Liver (tissue), 9 donors: ENCODE results near the gene SYT8. TPM values are rescaled to one million over a fixed set of nuclear protein-coding genes. Genes with fewer than 3 reads are reported as not detected.

Experiments
- DNase-seq: peaks from one replicate; pipeline ENCODE4 v3.0.0-alpha.2; 2017; ENCODE audit warnings: low spot score
- H3K27ac ChIP-seq, 2 donors: one replicate each; pipeline ENCODE4 v1.7.0; 2013; ENCODE audit warnings: inconsistent platforms in 2 of 2, low read length in 2 of 2, control low read depth in 1 of 2, low read depth in 1 of 2, mild to moderate bottlenecking in 1 of 2
- H3K27me3 ChIP-seq, 4 donors: one replicate each; pipeline versions ENCODE4 v1.6.1 to v1.7.0; 2013; ENCODE audit warnings: low read length in 3 of 4, inconsistent platforms in 1 of 4, mild to moderate bottlenecking in 1 of 4, moderate library complexity in 1 of 4; ENCODE audit not compliant: control insufficient read depth in 4 of 4, insufficient read depth in 4 of 4
- H3K36me3 ChIP-seq, 4 donors: one replicate each; pipeline versions ENCODE4 v1.6.1 to v1.7.0; 2013; ENCODE audit warnings: low read length in 3 of 4, mild to moderate bottlenecking in 3 of 4, low read depth in 1 of 4, moderate library complexity in 1 of 4; ENCODE audit not compliant: control insufficient read depth in 4 of 4, insufficient read depth in 3 of 4
- H3K4me1 ChIP-seq, 4 donors: one replicate each; pipeline versions ENCODE4 v1.6.1 to v1.7.0; 2013; ENCODE audit warnings: low read length in 3 of 4, mild to moderate bottlenecking in 3 of 4, moderate library complexity in 1 of 4; ENCODE audit not compliant: control insufficient read depth in 4 of 4, insufficient read depth in 4 of 4
- H3K4me3 ChIP-seq, 3 donors: one replicate each; pipeline versions ENCODE4 v1.6.1 to v1.7.0; 2013; ENCODE audit warnings: low read length in 3 of 3, control low read depth in 1 of 3, low read depth in 1 of 3, mild to moderate bottlenecking in 1 of 3
- H3K9ac ChIP-seq, 2 donors: one replicate each; pipeline ENCODE4 v1.7.0; 2013; ENCODE audit warnings: low read length in 2 of 2, mild to moderate bottlenecking in 2 of 2, moderate library complexity in 2 of 2, control low read depth in 1 of 2, low read depth in 1 of 2
- H3K9me3 ChIP-seq, 4 donors: one replicate each; pipeline versions ENCODE4 v1.6.1 to v1.7.0; 2013; ENCODE audit warnings: low read length in 3 of 4; ENCODE audit not compliant: control insufficient read depth in 4 of 4
- ATF3 ChIP-seq: IDR thresholded peaks from 2 replicates; pipeline ENCODE4 v1.6.1; 2016; ENCODE audit warnings: antibody characterized with exemption
- CTCF ChIP-seq: fragments of 150-350 bp; IDR thresholded peaks from 2 replicates; pipeline ENCODE4 v1.5.1; 2017; ENCODE audit warnings: improper control_type of control experiment, low read depth, low read length; ENCODE audit not compliant: missing input control
- EGR1 ChIP-seq, 2 donors: IDR thresholded peaks; 2 replicates each; pipeline ENCODE4 v1.6.1; 2016 to 2018; ENCODE audit warnings: antibody characterized with exemption in 2 of 2, low read depth in 2 of 2
- FOXA1 ChIP-seq: IDR thresholded peaks from 2 replicates; pipeline ENCODE4 v1.6.1; 2016; ENCODE audit warnings: antibody characterized with exemption
- FOXA2 ChIP-seq: IDR thresholded peaks from 2 replicates; pipeline ENCODE4 v1.6.1; 2016; ENCODE audit warnings: antibody characterized with exemption
- GABPA ChIP-seq, 2 donors: IDR thresholded peaks in 1 of 2; conservative IDR thresholded peaks in 1 of 2; 2 replicates each; pipeline ENCODE4 v1.6.1; 2016; ENCODE audit warnings: antibody characterized with exemption in 2 of 2, mild to moderate bottlenecking in 1 of 2, moderate library complexity in 1 of 2
- HNF4A ChIP-seq, 2 donors: conservative IDR thresholded peaks; 2 replicates each; pipeline ENCODE4 v1.6.1; 2016; ENCODE audit warnings: antibody characterized with exemption in 2 of 2, mild to moderate bottlenecking in 2 of 2
- HNF4G ChIP-seq: IDR thresholded peaks from 2 replicates; pipeline ENCODE4 v1.6.1; 2016; ENCODE audit warnings: antibody characterized with exemption
- JUND ChIP-seq, 2 donors: IDR thresholded peaks; 2 replicates each; pipeline ENCODE4 v1.6.1; 2016; ENCODE audit warnings: antibody characterized with exemption in 2 of 2
- MAX ChIP-seq: IDR thresholded peaks from 2 replicates; pipeline ENCODE4 v1.6.1; 2016; ENCODE audit warnings: antibody characterized with exemption
- NR2F2 ChIP-seq: IDR thresholded peaks from 2 replicates; pipeline ENCODE4 v1.6.1; 2016; ENCODE audit warnings: antibody characterized with exemption
- RAD21 ChIP-seq, 2 donors: IDR thresholded peaks; 2 replicates each; pipeline ENCODE4 v1.6.1; 2016; ENCODE audit warnings: antibody characterized with exemption in 2 of 2, mild to moderate bottlenecking in 2 of 2
- REST ChIP-seq: IDR thresholded peaks from 2 replicates; pipeline ENCODE4 v1.6.1; 2016; ENCODE audit warnings: antibody characterized with exemption, mild to moderate bottlenecking
- RXRA ChIP-seq, 2 donors: IDR thresholded peaks; 2 replicates each; pipeline ENCODE4 v1.6.1; 2017 to 2018; ENCODE audit warnings: antibody characterized with exemption in 2 of 2, mild to moderate bottlenecking in 1 of 2
- TAF1 ChIP-seq: conservative IDR thresholded peaks from 2 replicates; pipeline ENCODE4 v1.6.1; 2016; ENCODE audit warnings: antibody characterized with exemption, mild to moderate bottlenecking
- YY1 ChIP-seq: IDR thresholded peaks from 2 replicates; pipeline ENCODE4 v1.6.1; 2016; ENCODE audit warnings: antibody characterized with exemption, mild to moderate bottlenecking
- ZBTB33 ChIP-seq: IDR thresholded peaks from 2 replicates; pipeline ENCODE4 v1.6.1; 2016; ENCODE audit warnings: antibody characterized with exemption
- WGBS: extraction: QIAGEN DNeasy Blood & Tissue Kit; methylation state at CpG from one replicate; pipeline ENCODE4 v1.1.7; 2013; 5-methylcytosine and 5-hydroxymethylcytosine counted together
- polyA plus RNA-seq, 2 donors: library from polyadenylated mRNA; stranded (reverse) in 1 of 2; unstranded in 1 of 2; fragments of 200-250 nt in 1 of 2; fragments of >200 nt in 1 of 2; fragmentation: Nextera tagmentation in 1 of 2; extraction: Ambion mirVana in 1 of 2; gene quantifications; one replicate each; pipeline versions ENCODE4 v1.2.1 to v1.2.3, GENCODE V29; 2013 to 2015
- total RNA-seq, 2 donors: library from RNA; depleted of rRNA; stranded (reverse); fragments of >200 nt; gene quantifications; one replicate each; pipeline ENCODE4 v1.2.3, GENCODE V29; 2014
- donor health status: healthy.
- donor health status: healthy.
- donor health status: healthy.
- donor health status: healthy.
- donor health status: healthy.

Gene SYT8
- total and polyA plus RNA-seq, 4 donors, result 0.17 to 0.99 (median 0.35) TPM

- TF ChIP-seq REST, result no peak
- TF ChIP-seq JUND (IDR thresholded peaks at IDR 0.05), result no peak
- no peak for TF ChIP-seq HNF4A (conservative IDR thresholded peaks at IDR 0.05)
- TF ChIP-seq NR2F2, result no peak
- no peak for TF ChIP-seq YY1
- TF ChIP-seq GABPA (IDR thresholded peaks at IDR 0.05 in 1 of 2, conservative IDR thresholded peaks at IDR 0.05 in 1 of 2), result no peak
- TF ChIP-seq TAF1, result no peak
Observed at GRCh38 chr11:1879941-1880720, 45.3 kb downstream of the SYT8 start (continued).

- no peak for TF ChIP-seq FOXA1
- TF ChIP-seq FOXA2, result no peak
- no peak for TF ChIP-seq CTCF
- no peak for TF ChIP-seq ZBTB33
- TF ChIP-seq RXRA (IDR thresholded peaks at IDR 0.05), result no peak
- TF ChIP-seq RAD21 (IDR thresholded peaks at IDR 0.05), result no peak
- no peak for TF ChIP-seq HNF4A (conservative IDR thresholded peaks at IDR 0.05)
- TF ChIP-seq EGR1 (IDR thresholded peaks at IDR 0.05; ENCODE audit: low read depth in 2 of 2), result no peak
- TF ChIP-seq MAX, result no peak
- TF ChIP-seq JUND (IDR thresholded peaks at IDR 0.05), result no peak
- TF ChIP-seq YY1, result no peak
- no peak for TF ChIP-seq TAF1
- TF ChIP-seq ATF3, result no peak
- no peak for TF ChIP-seq REST
- TF ChIP-seq HNF4G, result no peak
- WGBS, result 77% methylated on average over 9 of the region's 9 CpGs
- H3K4me1 ChIP-seq, result no peaks in the 10 kb centered on the region
- no peaks in the 10 kb centered on the region for H3K27me3 ChIP-seq
- H3K27ac ChIP-seq, result no peak overlapping the region
- DNase-seq, result no peak
- H3K4me3 ChIP-seq, result no peak overlapping the region
- no peak overlapping the region for H3K9ac ChIP-seq
- peaks cover 0 to 2% (median 0%) of the 10 kb centered on the region in 4 donors for H3K36me3 ChIP-seq
- no peaks in the 10 kb centered on the region for H3K9me3 ChIP-seq
Observed at GRCh38 chr11:1880746-1881441, 46.1 kb downstream of the SYT8 start.
